HUES64 (cell line): ENCODE results near the gene NEK5.

Source experiments
- H3K27ac ChIP-seq: 2 replicates; pipeline ENCODE4 v1.7.0; 2013; ENCODE audit warnings: low read depth, low read length, inconsistent platforms
- H3K27me3 ChIP-seq: 2 replicates; pipeline ENCODE4 v1.6.1; 2013; ENCODE audit warnings: mild to moderate bottlenecking, low read length; ENCODE audit not compliant: insufficient read depth
- H3K36me3 ChIP-seq: 2 replicates; pipeline ENCODE4 v1.6.1; 2013; ENCODE audit warnings: mild to moderate bottlenecking, low read length; ENCODE audit not compliant: insufficient read depth
- H3K4me1 ChIP-seq: 2 replicates; pipeline ENCODE4 v1.6.1; 2013; ENCODE audit warnings: mild to moderate bottlenecking, low read length, moderate library complexity; ENCODE audit not compliant: insufficient read depth
- H3K4me3 ChIP-seq: 2 replicates; pipeline ENCODE4 v1.5.1; 2013; ENCODE audit warnings: mild to moderate bottlenecking, low read length, moderate library complexity
- H3K9ac ChIP-seq: 2 replicates; pipeline ENCODE4 v1.6.1; 2013; ENCODE audit warnings: mild to moderate bottlenecking, low read depth, low read length
- H3K9me3 ChIP-seq: 2 replicates; pipeline ENCODE4 v1.6.1; 2013; ENCODE audit warnings: low read depth, low read length; ENCODE audit not compliant: insufficient read depth
- WGBS: fragments of 150-250, 120-280 bp; methylation state at CpG from one replicate; pipeline ENCODE4 v1.1.7; 2013; ENCODE audit warnings: missing lambda C conversion rate; 5-methylcytosine and 5-hydroxymethylcytosine counted together

NEK5 gene

DNA sequence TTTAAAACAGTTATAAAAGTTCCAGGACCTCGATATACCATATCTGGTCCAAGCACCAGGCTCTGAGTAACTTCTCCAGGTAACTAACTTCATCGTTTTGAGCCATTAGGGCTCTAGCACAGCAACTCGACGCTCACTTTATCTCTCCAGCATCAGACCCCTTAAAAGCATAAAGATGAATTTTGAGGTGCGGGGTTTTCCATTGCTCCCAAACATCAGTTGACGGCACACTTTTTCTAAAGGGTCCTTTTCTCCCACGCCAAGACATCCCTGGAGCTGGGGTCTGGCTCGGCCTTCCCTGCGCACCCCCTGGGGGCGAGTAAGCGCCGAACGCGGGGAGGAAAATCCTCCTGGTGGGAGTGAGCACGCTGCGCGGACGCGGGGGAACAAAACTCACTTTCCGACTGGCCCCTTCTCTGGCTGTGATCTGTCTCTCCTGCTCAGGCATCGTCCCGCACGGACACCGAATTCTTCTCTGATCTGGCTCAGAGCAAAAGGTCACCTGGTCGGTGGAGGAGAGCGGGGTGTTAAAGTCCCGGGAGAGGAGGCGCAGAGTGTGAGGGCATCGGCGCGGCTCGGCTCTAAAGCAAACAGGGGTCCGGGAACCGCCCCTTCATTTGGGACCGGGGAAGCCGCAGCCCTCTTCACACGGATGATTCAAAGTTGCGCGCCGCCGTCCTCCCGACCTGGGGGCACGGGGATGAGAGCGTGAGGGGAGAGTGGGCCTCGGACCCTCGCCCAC lies 117.8 kb downstream of the NEK5 start, which contains the start of gene ATP7B:
Gene ATP7B, minus strand, starts transcription at position 561 of the 742 bp plus-strand sequence. Its CDS starts 113 bp downstream, at position 448.
- Histone ChIP-seq H3K4me1 (no peaks in the 10 kb centered on the region), H3K9me3 (peaks cover 3% of the 10 kb centered on the region; the same call in 1 of the 2 replicates), H3K27ac (peak within 1 kb of the TSS; percentile 70), H3K9ac (peak within 1 kb of the TSS; percentile 92), H3K27me3 (peaks cover 26% of the 10 kb centered on the region), H3K36me3 (peaks cover 8% of the 10 kb centered on the region; the same call in 1 of the 2 replicates), H3K4me3 (peak within 1 kb of the TSS; percentile 99)
- 4% methylated on average over 46 of the region's 46 CpGs for WGBS

GRCh38 chr13:52009946-52010345 lies 118.9 kb downstream of the NEK5 start:
- no peaks in the 10 kb centered on the region for H3K36me3 ChIP-seq
- H3K4me1 ChIP-seq = no peaks in the 10 kb centered on the region
- H3K27me3 ChIP-seq = peaks cover 26% of the 10 kb centered on the region
- no peak overlapping the region for H3K9ac ChIP-seq
- WGBS = 77% methylated on average over 6 of the region's 6 CpGs
- no peaks in the 10 kb centered on the region for H3K9me3 ChIP-seq
- H3K4me3 ChIP-seq = no peak overlapping the region
- H3K27ac ChIP-seq = no peak overlapping the region

DNA sequence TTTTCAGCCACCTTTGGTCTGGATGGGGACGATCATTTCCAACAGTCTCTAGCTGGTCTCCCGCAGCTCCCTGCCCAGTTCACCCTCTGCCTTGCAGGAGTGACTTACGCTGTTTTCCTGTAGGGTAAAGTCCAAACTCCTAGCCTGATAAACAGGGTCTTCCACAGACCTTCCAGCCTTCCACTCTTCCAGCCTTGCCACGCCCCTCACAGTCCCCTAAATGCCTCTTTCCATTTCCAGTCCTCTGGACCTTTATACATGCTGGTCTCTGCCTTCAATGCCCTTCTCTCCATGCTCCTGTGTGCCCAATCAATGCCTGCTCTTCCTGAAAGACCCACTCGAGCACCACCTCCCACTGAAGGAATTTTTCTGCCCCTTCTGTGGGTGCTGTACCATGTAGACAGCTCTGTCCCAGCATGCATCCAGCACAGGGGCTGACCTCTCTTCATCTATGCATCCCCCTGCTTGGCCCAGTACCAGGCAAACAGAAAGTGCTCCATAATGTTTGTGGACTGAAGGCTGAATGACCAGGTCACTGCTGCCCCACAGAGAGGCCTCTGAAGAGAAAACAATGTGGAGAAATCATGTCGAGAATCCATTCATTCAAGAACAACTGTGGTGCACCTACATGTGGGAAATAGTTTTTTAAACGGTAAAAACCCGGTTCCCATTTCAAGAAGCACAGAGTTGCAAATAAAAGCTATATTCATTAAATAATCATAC lies 122.2 kb downstream of the NEK5 start:
- Histone ChIP-seq H3K9me3 (no peaks in the 10 kb centered on the region), H3K36me3 (no peaks in the 10 kb centered on the region), H3K9ac (no peak overlapping the region), H3K4me1 (no peaks in the 10 kb centered on the region), H3K4me3 (no peak overlapping the region), H3K27me3 (peaks cover 26% of the 10 kb centered on the region), H3K27ac (no peak overlapping the region)
- 89% methylated on average over 8 of the region's 8 CpGs for WGBS

DNA sequence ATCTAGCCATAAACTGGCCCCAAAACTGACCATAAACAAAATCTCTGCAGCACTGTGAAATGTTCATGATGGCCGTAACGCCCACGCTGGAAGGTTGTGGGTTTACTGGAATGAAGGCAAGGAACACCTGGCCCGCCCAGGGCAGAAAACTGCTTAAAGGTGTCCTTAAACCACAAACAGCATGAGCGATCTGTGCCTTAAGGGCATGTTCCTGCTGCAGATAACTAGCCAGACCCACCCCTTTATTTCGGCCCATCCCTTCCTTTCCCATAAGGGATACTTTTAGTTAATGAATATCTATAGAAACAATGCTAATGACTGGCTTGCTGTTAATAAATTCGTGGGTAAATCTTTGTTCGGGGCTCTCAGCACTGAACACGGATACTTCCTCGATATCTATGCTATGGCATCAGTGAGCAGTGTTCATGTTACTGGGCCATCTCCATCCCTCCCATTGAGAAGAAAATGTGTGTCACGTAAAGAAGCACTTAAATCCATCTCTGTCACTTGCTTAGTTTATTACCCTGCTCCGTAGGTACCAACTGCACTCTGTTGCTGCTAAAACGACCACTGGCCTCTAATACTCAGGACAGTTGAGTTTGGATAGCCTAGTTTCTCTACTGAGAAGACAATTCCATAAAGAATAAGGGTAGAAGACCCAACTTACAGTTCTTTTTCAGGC lies 122.9 kb downstream of the NEK5 start:
- Histone ChIP-seq H3K9ac (no peak overlapping the region), H3K4me1 (peaks cover 3% of the 10 kb centered on the region; the same call in 1 of the 2 replicates), H3K4me3 (no peak overlapping the region), H3K36me3 (no peaks in the 10 kb centered on the region), H3K27me3 (peaks cover 21% of the 10 kb centered on the region), H3K9me3 (no peaks in the 10 kb centered on the region), H3K27ac (no peak overlapping the region)
- WGBS = 91% methylated on average over 12 of the region's 13 CpGs

DNA sequence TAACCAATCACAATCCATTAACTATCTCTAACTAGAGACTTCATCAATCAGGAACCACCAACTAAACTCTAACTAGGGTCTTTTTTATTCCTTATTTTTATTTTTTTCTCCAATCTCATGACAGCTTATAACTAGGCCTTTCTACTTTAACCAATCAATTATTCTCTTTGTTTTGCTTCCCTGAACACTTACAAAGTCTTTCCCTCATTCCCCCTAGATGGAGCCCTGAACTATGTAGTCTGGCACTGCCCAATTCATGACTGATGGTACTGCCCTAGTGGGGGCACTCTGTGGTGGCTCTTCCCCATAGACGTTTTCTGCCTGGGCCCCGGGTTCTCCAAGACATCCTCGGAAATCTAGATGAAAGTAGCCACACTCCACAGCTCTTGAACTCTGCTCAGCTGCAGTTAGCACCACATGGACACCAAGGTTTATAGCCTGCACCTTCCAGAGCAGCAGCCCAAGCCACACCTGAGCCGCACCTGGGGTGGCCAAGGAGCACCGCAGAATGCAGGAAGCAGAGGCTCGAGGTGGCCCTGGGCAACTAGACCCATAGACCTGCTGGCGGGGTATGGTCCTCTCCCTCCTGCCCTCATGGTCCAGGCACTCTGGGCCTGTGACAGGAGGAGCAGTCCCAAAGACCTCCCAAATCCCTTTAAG lies 124.2 kb downstream of the NEK5 start:
- Histone ChIP-seq H3K27me3 (peaks cover 8% of the 10 kb centered on the region), H3K4me3 (no peak overlapping the region), H3K36me3 (no peaks in the 10 kb centered on the region), H3K27ac (no peak overlapping the region), H3K4me1 (peaks cover 3% of the 10 kb centered on the region; the same call in 1 of the 2 replicates), H3K9me3 (no peaks in the 10 kb centered on the region), H3K9ac (no peak overlapping the region)
- 95% methylated on average over 7 of the region's 7 CpGs for WGBS

DNA sequence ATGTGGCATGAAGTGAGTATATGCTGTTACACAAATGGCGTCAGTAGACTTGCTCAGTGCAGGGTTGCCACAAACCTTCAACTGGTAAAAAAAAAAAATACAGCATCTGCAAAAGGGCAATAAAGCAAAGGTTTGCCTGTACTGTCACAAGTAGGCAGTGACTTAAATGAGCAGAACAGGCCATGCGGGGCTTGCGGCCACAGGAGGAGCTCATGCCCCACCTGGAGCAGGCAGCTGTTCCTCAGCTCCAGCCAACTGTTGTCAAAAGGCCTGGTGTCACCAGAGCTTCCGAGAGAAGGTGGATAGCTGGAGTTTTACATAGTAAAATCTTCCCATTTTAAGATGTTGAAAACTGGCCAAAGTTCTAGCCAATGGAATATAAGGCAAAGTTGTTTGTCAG lies 125.3 kb downstream of the NEK5 start:
- Histone ChIP-seq H3K36me3 (no peaks in the 10 kb centered on the region), H3K9ac (no peak overlapping the region), H3K27me3 (no peaks in the 10 kb centered on the region), H3K9me3 (no peaks in the 10 kb centered on the region), H3K4me3 (no peak overlapping the region), H3K27ac (no peak overlapping the region), H3K4me1 (peaks cover 14% of the 10 kb centered on the region)
- 87% methylated on average over 4 of the region's 4 CpGs for WGBS

DNA sequence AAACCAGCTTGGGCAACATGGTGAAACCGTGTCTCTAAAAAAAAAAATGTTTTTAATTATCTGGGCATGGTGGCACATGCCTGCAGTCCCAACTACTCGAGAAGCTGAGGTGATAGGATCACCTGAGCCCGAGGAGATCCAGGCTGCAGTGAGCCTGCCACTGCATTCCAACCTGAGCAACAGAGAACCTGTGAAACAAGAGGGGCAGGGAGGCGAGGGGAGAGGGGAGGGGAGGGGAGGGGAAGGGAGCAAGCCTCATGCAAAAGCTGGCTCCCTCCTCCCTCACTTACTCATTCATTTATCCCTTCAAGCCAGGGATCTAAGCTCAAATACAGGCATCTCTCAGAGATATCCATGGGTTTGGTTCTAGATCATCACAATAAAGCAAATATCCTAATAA lies 126.5 kb downstream of the NEK5 start:
- no peak overlapping the region for H3K9ac ChIP-seq
- H3K27ac ChIP-seq = no peak overlapping the region
- no peaks in the 10 kb centered on the region for H3K36me3 ChIP-seq
- H3K27me3 ChIP-seq = no peaks in the 10 kb centered on the region
- no peak overlapping the region for H3K4me3 ChIP-seq
- no peaks in the 10 kb centered on the region for H3K9me3 ChIP-seq
- WGBS = 60% methylated on average over 3 of the region's 4 CpGs
- peaks cover 24% of the 10 kb centered on the region for H3K4me1 ChIP-seq

DNA sequence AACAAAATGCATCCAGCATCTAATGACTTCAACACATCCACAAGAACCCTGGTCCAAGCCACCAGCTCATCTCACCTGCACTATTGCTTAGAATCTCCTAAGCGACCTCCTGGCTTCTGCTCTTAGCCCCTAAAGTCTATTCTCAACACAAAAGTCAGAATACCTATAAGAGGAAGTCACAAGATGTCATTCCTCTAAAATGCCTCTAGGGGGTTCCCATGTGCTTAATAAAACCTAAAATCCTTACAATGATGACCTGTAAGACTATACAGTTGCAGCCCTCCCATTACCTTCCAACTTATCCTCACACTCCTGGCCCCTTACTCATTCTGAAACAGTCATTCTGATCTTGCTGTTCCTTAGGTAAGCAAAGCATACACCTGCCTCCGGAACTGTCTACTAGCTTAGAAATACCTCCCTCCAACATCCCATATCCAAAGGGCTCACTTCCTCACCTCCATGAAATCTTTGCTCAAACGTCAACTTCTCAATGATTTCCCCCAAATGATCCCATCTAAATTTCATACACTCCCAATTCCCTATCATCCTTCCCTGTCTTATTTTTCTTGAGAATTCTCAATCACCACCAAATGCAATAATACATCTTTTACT lies 127.6 kb downstream of the NEK5 start:
- Histone ChIP-seq H3K4me3 (no peak overlapping the region), H3K9me3 (no peaks in the 10 kb centered on the region), H3K27ac (no peak overlapping the region), H3K4me1 (peaks cover 24% of the 10 kb centered on the region), H3K27me3 (no peaks in the 10 kb centered on the region), H3K36me3 (no peaks in the 10 kb centered on the region), H3K9ac (no peak overlapping the region)
- WGBS = 73% methylated on average over 3 of the region's 3 CpGs

DNA sequence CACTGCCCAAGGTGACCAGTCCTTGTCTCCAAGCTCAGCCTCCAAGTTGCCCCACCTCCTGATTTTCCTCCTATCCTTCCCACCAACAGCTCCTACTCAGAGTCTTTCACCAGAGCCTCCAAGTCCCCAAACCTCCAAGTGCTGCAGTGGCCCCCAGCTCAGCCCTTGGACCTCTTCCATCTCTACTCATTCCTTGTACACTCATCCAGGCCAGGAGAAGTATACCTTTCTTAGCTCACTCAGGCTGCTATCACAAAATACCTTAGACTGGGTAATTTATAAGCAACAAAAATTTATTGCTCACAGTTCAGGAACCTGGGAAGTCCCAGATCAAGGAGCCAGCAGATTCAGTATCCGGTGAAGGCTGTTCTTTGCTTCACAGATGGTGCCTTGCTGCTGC lies 129.0 kb downstream of the NEK5 start:
- H3K27ac ChIP-seq = no peak overlapping the region
- no peaks in the 10 kb centered on the region for H3K36me3 ChIP-seq
- no peaks in the 10 kb centered on the region for H3K9me3 ChIP-seq
- H3K4me3 ChIP-seq = no peak overlapping the region
- no peak overlapping the region for H3K9ac ChIP-seq
- no peaks in the 10 kb centered on the region for H3K27me3 ChIP-seq
- H3K4me1 ChIP-seq = peaks cover 24% of the 10 kb centered on the region
- WGBS = 85% methylated on average over 1 of the region's 1 CpG

DNA sequence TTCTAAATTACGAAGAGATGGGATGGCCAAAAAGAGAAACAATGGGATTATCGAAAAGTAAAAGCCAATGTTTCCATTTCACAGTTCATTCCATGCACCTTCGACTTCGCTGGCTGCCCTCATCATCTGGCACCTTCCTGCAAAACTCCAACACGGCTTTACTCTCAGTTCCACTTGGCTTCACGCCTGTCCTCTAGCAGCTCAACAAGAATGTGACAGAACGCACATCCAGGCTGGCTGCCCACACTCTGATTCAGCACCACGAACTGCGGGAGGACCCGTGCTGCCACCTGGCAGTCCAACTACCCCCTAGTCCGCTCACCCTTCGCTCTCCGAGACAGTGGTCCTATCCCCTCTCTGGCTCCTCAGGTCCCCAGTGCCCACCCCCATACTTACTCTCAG lies 129.4 kb downstream of the NEK5 start:
- Histone ChIP-seq H3K4me3 (no peak overlapping the region), H3K27ac (no peak overlapping the region), H3K36me3 (no peaks in the 10 kb centered on the region), H3K4me1 (peaks cover 24% of the 10 kb centered on the region), H3K9ac (no peak overlapping the region), H3K27me3 (no peaks in the 10 kb centered on the region), H3K9me3 (no peaks in the 10 kb centered on the region)
- 87% methylated on average over 13 of the region's 13 CpGs for WGBS
